IMR-90 (cell line): ENCODE data around the gene ZNF835. TPM values are rescaled to one million over a fixed set of nuclear protein-coding genes. Genes with fewer than 3 reads are reported as not detected.

Source experiments
- ATAC-seq: fragments of 200-7000 bp; cut with Tn5 transposase; 2 replicates; pipeline ENCODE4 v1.9.1; 2020; ENCODE audit warnings: low read depth, mild to moderate bottlenecking, moderate library complexity
- BruUV-seq: library from RNA; stranded (reverse); fragments of 400-500 nt; replicated peaks from 2 replicates; lab custom pipeline; 2021; lab: Mats Ljungman, UMichigan
- CTCF ChIA-PET: fragments of 300-600 bp; formaldehyde crosslinking; extraction: SDS; loops from one replicate; lab custom pipeline; 2021; ENCODE audit warnings: antibody characterized with exemption; lab: Yijun Ruan, JAX
- POLR2A ChIA-PET: fragments of 300-600 bp; sonication (Branson Sonifier 250); formaldehyde crosslinking; loops from one replicate; lab custom pipeline; 2022; ENCODE audit warnings: antibody characterized with exemption; ENCODE audit not compliant: unreplicated experiment; lab: Charles Lee
- DNase-seq: peaks from one replicate; pipeline ENCODE4 v3.0.0; 2013
- H2AFZ ChIP-seq: replicated peaks from 2 replicates; pipeline ENCODE3; 2013; ENCODE audit warnings: low read length, mild to moderate bottlenecking; ENCODE audit not compliant: poor library complexity
- H2AK5ac ChIP-seq: 2 replicates; pipeline ENCODE4 v1.6.1; 2013; ENCODE audit warnings: low read depth, low read length, inconsistent platforms
- H2AK9ac ChIP-seq: replicated peaks from 2 replicates; pipeline ENCODE3; 2013; ENCODE audit warnings: mild to moderate bottlenecking, low read depth, low read length, moderate library complexity; ENCODE audit not compliant: poor library complexity
- H2BK120ac ChIP-seq: 2 replicates; pipeline ENCODE4 v1.6.1; 2013; ENCODE audit warnings: low read depth, low read length, inconsistent platforms
- H2BK15ac ChIP-seq: 3 replicates; pipeline ENCODE4 v1.6.1; 2013; ENCODE audit warnings: low read depth, low read length, inconsistent platforms
- H2BK20ac ChIP-seq: 2 replicates; pipeline ENCODE4 v1.6.1; 2013; ENCODE audit warnings: low read depth, mild to moderate bottlenecking, inconsistent platforms, low read length, moderate library complexity
- H2BK5ac ChIP-seq: 2 replicates; pipeline ENCODE4 v1.6.1; 2013; ENCODE audit warnings: mild to moderate bottlenecking, low read depth, low read length, inconsistent platforms; ENCODE audit not compliant: poor library complexity, severe bottlenecking
- H3K14ac ChIP-seq: replicated peaks from 2 replicates; pipeline ENCODE4 v1.6.1; 2013; ENCODE audit warnings: low read depth, low read length, inconsistent platforms
- H3K18ac ChIP-seq: 2 replicates; pipeline ENCODE4 v1.6.1; 2013; ENCODE audit warnings: low read depth, low read length, control low read depth
- H3K23ac ChIP-seq: 2 replicates; pipeline ENCODE4 v1.6.1; 2013; ENCODE audit warnings: low read depth, low read length, inconsistent platforms
- H3K27ac ChIP-seq: 2 replicates; pipeline ENCODE4 v1.5.1; 2013; ENCODE audit warnings: mild to moderate bottlenecking, control low read depth, low read length; ENCODE audit not compliant: insufficient read depth
- H3K27me3 ChIP-seq: 2 replicates; pipeline ENCODE4 v1.6.1; 2013; ENCODE audit warnings: low read length; ENCODE audit not compliant: control insufficient read depth, insufficient read depth
- H3K36me3 ChIP-seq: 2 replicates; pipeline ENCODE4 v1.6.1; 2013; ENCODE audit warnings: low read length, mixed read lengths; ENCODE audit not compliant: control insufficient read depth, insufficient read depth
- H3K4ac ChIP-seq: 2 replicates; pipeline ENCODE4 v1.6.1; 2013; ENCODE audit warnings: low read depth, low read length, inconsistent platforms
- H3K4me1 ChIP-seq: 2 replicates; pipeline ENCODE4 v1.6.1; 2013; ENCODE audit warnings: low read length, mixed read lengths; ENCODE audit not compliant: control insufficient read depth, insufficient read depth
- H3K4me2 ChIP-seq: 2 replicates; pipeline ENCODE4 v1.6.1; 2013; ENCODE audit warnings: low read depth, mild to moderate bottlenecking, control low read depth, low read length, moderate library complexity
- H3K4me3 ChIP-seq: 2 replicates; pipeline ENCODE4 v1.5.1; 2013; ENCODE audit warnings: low read depth, mild to moderate bottlenecking, control low read depth, low read length, moderate library complexity; ENCODE audit not compliant: insufficient read depth
- H3K56ac ChIP-seq: 2 replicates; pipeline ENCODE4 v1.6.1; 2013; ENCODE audit warnings: low read length, inconsistent platforms; ENCODE audit not compliant: insufficient read depth; ENCODE audit errors: extremely low read depth
- H3K79me1 ChIP-seq, 2 experiments: 2 replicates each; pipeline ENCODE4 v1.6.1; 2013; ENCODE audit warnings: low read length in 2 of 2, inconsistent platforms in 1 of 2, low read depth in 1 of 2
- H3K9ac ChIP-seq: 2 replicates; pipeline ENCODE4 v1.6.1; 2013; ENCODE audit warnings: low read depth, low read length, control low read depth
- H3K9me1 ChIP-seq: 2 replicates; pipeline ENCODE4 v1.6.1; 2013; ENCODE audit warnings: low read length, inconsistent platforms; ENCODE audit not compliant: insufficient read depth
- H3K9me3 ChIP-seq: 2 replicates; pipeline ENCODE4 v1.6.1; 2013; ENCODE audit warnings: low read length; ENCODE audit not compliant: control insufficient read depth, insufficient read depth
- H4K20me1 ChIP-seq: 2 replicates; pipeline ENCODE4 v1.6.1; 2013; ENCODE audit warnings: low read length, inconsistent platforms; ENCODE audit not compliant: insufficient read depth
- H4K5ac ChIP-seq: 2 replicates; pipeline ENCODE4 v1.6.1; 2013; ENCODE audit warnings: mild to moderate bottlenecking, low read depth, low read length, control low read depth
- H4K8ac ChIP-seq, 2 experiments: 2 replicates each; pipeline ENCODE4 v1.6.1; 2013; ENCODE audit warnings: low read depth in 2 of 2, low read length in 2 of 2, control low read depth in 1 of 2, inconsistent platforms in 1 of 2
- H4K91ac ChIP-seq: 2 replicates; pipeline ENCODE4 v1.6.1; 2013; ENCODE audit warnings: low read depth, low read length, inconsistent platforms; ENCODE audit not compliant: insufficient read depth
- NFE2L2 ChIP-seq: fragments of 150-350 bp; IDR thresholded peaks from 2 replicates; pipeline ENCODE4 v1.6.1; 2016; ENCODE audit warnings: low read depth, mild to moderate bottlenecking, low read length
- RAD21 ChIP-seq: IDR thresholded peaks from 2 replicates; pipeline ENCODE4 v1.6.1; 2012; ENCODE audit warnings: low read length, improper control_type of control experiment
- WGBS, 2 experiments: methylation state at CpG; one replicate each; pipeline versions ENCODE4 v1.1.5 to v1.1.7; 2013; ENCODE audit warnings: missing lambda C conversion rate in 2 of 2; ENCODE audit not compliant: insufficient read length in 1 of 2; ENCODE audit errors: extremely low coverage in 2 of 2; 5-methylcytosine and 5-hydroxymethylcytosine counted together
- dilution Hi-C: fragments of 300-500 bp; cut with HindIII; formaldehyde crosslinking; loops from one replicate; pipeline ENCODE4 v1.14.3; 2018; ENCODE audit warnings: low sequenced_read_pairs; ENCODE audit not compliant: unreplicated experiment
- in situ Hi-C: fragments of 300-500 bp; cut with MboI; formaldehyde crosslinking; loops from 3 replicates; pipeline ENCODE4 v1.14.3; 2019; ENCODE audit warnings: low sequenced_read_pairs, inconsistent platforms, mixed read lengths
- intact Hi-C: fragments of 100-400 bp; cut with micrococcal nuclease; formaldehyde crosslinking; loops from 2 replicates; pipeline ENCODE4 v1.10.0; 2022
- polyA plus RNA-seq, 3 experiments: library from polyadenylated mRNA; depleted of rRNA; stranded (reverse); fragments of >200 nt; gene quantifications; 2 replicates each; pipeline ENCODE4 v1.2.3, GENCODE V29; 2012; ENCODE audit warnings: low replicate concordance in 1 of 3
- total RNA-seq: library from RNA; depleted of rRNA; stranded (reverse); fragments of >200 nt; gene quantifications from 2 replicates; pipeline ENCODE4 v1.2.3, GENCODE V29; 2012

ZNF835 gene
- total and polyA plus RNA-seq, 2 of the 4 experiments (the other 2 are of a cell fraction), result not detected

DNA sequence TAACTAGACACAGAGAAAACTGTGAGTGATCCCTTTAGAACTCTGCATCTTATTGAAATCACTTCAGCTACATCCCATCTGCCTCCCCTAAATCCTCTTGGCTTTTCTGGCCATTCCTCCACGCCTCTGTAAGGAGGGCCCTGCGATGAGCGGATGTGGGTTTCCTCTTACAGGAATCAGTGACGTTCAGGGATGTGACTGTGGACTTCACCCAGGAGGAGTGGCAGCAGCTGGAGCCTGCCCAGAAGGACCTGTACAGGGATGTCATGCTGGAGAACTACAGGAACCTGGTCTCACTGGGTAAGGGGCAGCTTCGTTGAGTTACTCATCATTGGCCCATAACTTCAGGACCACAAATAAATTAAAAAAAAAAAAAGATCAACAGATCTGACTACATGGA lies 57.9 kb downstream of the ZNF835 start:
- Histone ChIP-seq H4K8ac (no peak overlapping the region), H2AK5ac (no peak overlapping the region), H3K27ac (no peak overlapping the region), H4K91ac (no peak overlapping the region), H3K4me2 (no peak overlapping the region), H2BK20ac (no peak overlapping the region), H3K36me3 (peaks cover 23% of the 10 kb centered on the region), H3K4me3 (no peak overlapping the region), H2BK5ac (no peak overlapping the region), H3K4me1 (no peaks in the 10 kb centered on the region), H4K5ac (no peak overlapping the region), H3K14ac (no peak overlapping the region), H3K79me1 (peaks cover 12 to 16% of the 10 kb centered on the region in 2 experiments), H3K56ac (no peak overlapping the region), H2BK120ac (no peak overlapping the region), H3K23ac (no peak overlapping the region), H4K20me1 (no peaks in the 10 kb centered on the region), H2BK15ac (no peak overlapping the region), H3K9ac (no peak overlapping the region), H3K9me1 (no peaks in the 10 kb centered on the region), H3K9me3 (peaks cover 50% of the 10 kb centered on the region), H3K27me3 (no peaks in the 10 kb centered on the region), H3K4ac (no peak overlapping the region), H2AK9ac (no peak overlapping the region), H3K18ac (no peak overlapping the region), H2AFZ (no peak overlapping the region)
- intact Hi-C loops (no loop called here), in situ Hi-C loops (no loop called here), dilution Hi-C loops (no loop called here)
- ChIA-PET CTCF (interaction anchor here (0.6 to 0.9 kb wide), 2 partner anchors 67 to 317 kb away, joined by 3 to 7 read pairs; no protein-coding TSS in a partner anchor), POLR2A (no interaction called here)
- ATAC-seq (no peak), DNase-seq (no peak)
- BruUV-seq, result no TSS peak
- no CpG with 5 or more reads among the region's 5 CpGs for WGBS, 2 experiments
- TF ChIP-seq NFE2L2 (no peak), RAD21 (no peak)
